H1 (cell line): ENCODE data around the gene POFUT2.
A peak's percentile ranks its signal among the peaks of the same experiment; 100 is the strongest.

Source experiments
- CTCF ChIP-seq, 3 experiments: IDR thresholded peaks; 1 replicate in 2 of 3; 2 replicates in 1 of 3; pipeline versions ENCODE4 v1.5.1 to v1.6.1; 2011; ENCODE audit warnings: low read length in 3 of 3, mild to moderate bottlenecking in 3 of 3, inconsistent platforms in 2 of 3, low read depth in 1 of 3, moderate library complexity in 1 of 3; ENCODE audit not compliant: insufficient read depth in 1 of 3; ENCODE audit errors: control extremely low read depth in 1 of 3
- JUN ChIP-seq: IDR thresholded peaks from 2 replicates; pipeline ENCODE4 v1.6.1; 2011; ENCODE audit warnings: low read depth, mild to moderate bottlenecking, improper control_type of control experiment, low read length
- POLR2A ChIP-seq, 2 experiments: IDR thresholded peaks; 1 replicate in 1 of 2; 2 replicates in 1 of 2; pipeline ENCODE4 v1.6.1; 2011; ENCODE audit warnings: low read depth in 2 of 2, low read length in 2 of 2, mild to moderate bottlenecking in 2 of 2; ENCODE audit errors: control extremely low read depth in 1 of 2
- SP4 ChIP-seq: IDR thresholded peaks from 2 replicates; pipeline ENCODE4 v1.6.1; 2012; ENCODE audit warnings: low read length, inconsistent platforms

GRCh38 chr21:45270306-45270821 is 17.3 kb downstream of the POFUT2 start:
- TF ChIP-seq CTCF (IDR thresholded peaks at IDR 0.05; ENCODE audit: control extremely low read depth in 1 of 3, insufficient read depth in 1 of 3, low read depth in 1 of 3, low read length in 3 of 3) (peak; percentile 65 to 74 (median 69)), POLR2A (IDR thresholded peaks at IDR 0.05; ENCODE audit: control extremely low read depth in 1 of 2, low read depth in 2 of 2, low read length in 2 of 2) (no peak), SP4 (no peak), JUN (no peak)
